Upper lobe of left lung (tissue), 6 donors: ENCODE data around the gene MUC5AC. TPM values are rescaled to one million over a fixed set of nuclear protein-coding genes. Genes with fewer than 3 reads are reported as not detected.

Experiments used
- ATAC-seq, 2 donors: fragments of 200-7000 bp; cut with Tn5 transposase; one replicate each; pipeline ENCODE4 v1.9.1; 2022; ENCODE audit warnings: mild to moderate bottlenecking in 2 of 2, moderate library complexity in 2 of 2; ENCODE audit not compliant: low FRiP score in 2 of 2
- DNase-seq, 2 donors: peaks; one replicate each; pipeline ENCODE4 v3.0.0-alpha.2; 2019 to 2020
- H3K27ac ChIP-seq, 4 donors: fragments of 200-600 bp; sonication (generic); one replicate each; pipeline ENCODE4 v1.5.1; 2016 to 2019
- H3K27me3 ChIP-seq, 4 donors: fragments of 200-600 bp; sonication (generic); one replicate each; pipeline ENCODE4 v1.5.1; 2017 to 2019
- H3K36me3 ChIP-seq, 4 donors: fragments of 200-600 bp; sonication (generic); one replicate each; pipeline ENCODE4 v1.5.1; 2016 to 2019
- H3K4me1 ChIP-seq, 4 donors: fragments of 200-600 bp; sonication (generic); one replicate each; pipeline ENCODE4 v1.5.1; 2018 to 2019
- H3K4me3 ChIP-seq, 4 donors: fragments of 200-600 bp; sonication (generic); one replicate each; pipeline ENCODE4 v1.5.1; 2017 to 2019; ENCODE audit warnings: mild to moderate bottlenecking in 2 of 4, moderate library complexity in 1 of 4
- H3K9me3 ChIP-seq, 4 donors: fragments of 200-600 bp; sonication (generic); one replicate each; pipeline ENCODE4 v1.5.1; 2018 to 2019
- CTCF ChIP-seq, 6 experiments: fragments of 450-650 bp in 4 of 6; fragments of 200-600 bp in 2 of 6; sonication (generic) in 2 of 6; IDR thresholded peaks; one replicate each; pipeline ENCODE4 v1.5.1; 2016 to 2019; ENCODE audit warnings: antibody characterized with exemption in 6 of 6
- EP300 ChIP-seq, 4 donors: sonication (generic); formaldehyde crosslinking; IDR thresholded peaks; one replicate each; pipeline ENCODE4 v1.5.1; 2017; ENCODE audit warnings: antibody characterized with exemption in 4 of 4, control low read depth in 2 of 4
- POLR2A ChIP-seq, 4 donors: fragments of 450-650 bp; IDR thresholded peaks; one replicate each; pipeline ENCODE4 v1.5.1; 2016 to 2017; ENCODE audit warnings: antibody characterized with exemption in 4 of 4, mild to moderate bottlenecking in 2 of 4
- POLR2AphosphoS5 ChIP-seq, 2 donors: sonication (generic); formaldehyde crosslinking; IDR thresholded peaks; one replicate each; pipeline ENCODE4 v1.5.1; 2017; ENCODE audit warnings: antibody characterized with exemption in 2 of 2
- WGBS, 2 donors: methylation state at CpG; one replicate each; pipeline ENCODE4 v1.1.5; 2017 to 2018; 5-methylcytosine and 5-hydroxymethylcytosine counted together
- total RNA-seq, 6 donors: library from RNA; depleted of rRNA in 4 of 6; stranded (reverse); fragments of >200 nt in 4 of 6; gene quantifications; one replicate each; pipeline versions ENCODE4 v1.1.0 to v1.2.1, GENCODE V29; 2016 to 2021
- donor health status: DM: no; HTN: no; CAD: no; lungs with moderate emphysema.
- donor health status: DM: no; HTN: yes; CAD: no; lungs with severe emphysema.

Gene MUC5AC
- total RNA-seq, 6 donors from 2014 or later: under 0.01 to 7.3 (median 0.78) TPM; not detected in 1

GRCh38 chr11:1116104-1116503 lies 41.6 kb upstream of the MUC5AC start:
- 88 to 91% methylated on average over 11 to 12 of the region's 12 CpGs for WGBS, 2 donors
- no peaks in the 10 kb centered on the region for H3K36me3 ChIP-seq
- no peaks in the 10 kb centered on the region for H3K27me3 ChIP-seq
- H3K4me1 ChIP-seq: no peaks in the 10 kb centered on the region
- no peaks in the 10 kb centered on the region for H3K9me3 ChIP-seq
- DNase-seq (peak; percentile 18 to 41), ATAC-seq (no peak)
- H3K4me3 ChIP-seq: no peak overlapping the region
- TF ChIP-seq POLR2AphosphoS5 (IDR thresholded peaks at IDR 0.05): no peak
- H3K27ac ChIP-seq: no peak overlapping the region

- DNase-seq: peak; percentile 20 to 36
- 66% methylated on average over 19 to 23 of the region's 23 CpGs for WGBS, 2 donors
Measured at GRCh38 chr11:1116666-1117390, 40.9 kb upstream of the MUC5AC start.

GRCh38 chr11:1117992-1118391 lies 39.8 kb upstream of the MUC5AC start:
- no peaks in the 10 kb centered on the region for H3K27me3 ChIP-seq
- no peak for TF ChIP-seq POLR2A (IDR thresholded peaks at IDR 0.05)
- no peak for TF ChIP-seq CTCF (IDR thresholded peaks at IDR 0.05)
- ATAC-seq: no peak
- H3K36me3 ChIP-seq: no peaks in the 10 kb centered on the region
- H3K27ac ChIP-seq: no peak overlapping the region
- H3K9me3 ChIP-seq: no peaks in the 10 kb centered on the region
- no peak overlapping the region for H3K4me3 ChIP-seq
- no peaks in the 10 kb centered on the region for H3K4me1 ChIP-seq
- peak; percentile 12 to 57 for DNase-seq
- WGBS, 2 donors: 71 to 80% methylated on average over 5 to 6 of the region's 6 CpGs

More at GRCh38 chr11:1116666-1117390, 40.9 kb upstream of the MUC5AC start:
- Histone ChIP-seq H3K27me3 (no peaks in the 10 kb centered on the region), H3K9me3 (no peaks in the 10 kb centered on the region), H3K27ac (no peak overlapping the region), H3K4me3 (no peak overlapping the region), H3K36me3 (no peaks in the 10 kb centered on the region), H3K4me1 (no peaks in the 10 kb centered on the region)
- no peak for ATAC-seq
- TF ChIP-seq CTCF (IDR thresholded peaks at IDR 0.05): no peak
- TF ChIP-seq EP300 (IDR thresholded peaks at IDR 0.05): no peak

GRCh38 chr11:1118755-1119603 lies 38.8 kb upstream of the MUC5AC start:
- H3K27ac ChIP-seq: no peak overlapping the region
- peak in 1 of 2 donors; percentile 42 for DNase-seq
- H3K4me1 ChIP-seq: no peaks in the 10 kb centered on the region
- no peak for ATAC-seq
- H3K9me3 ChIP-seq: no peaks in the 10 kb centered on the region
- no peaks in the 10 kb centered on the region for H3K36me3 ChIP-seq
- TF ChIP-seq CTCF (IDR thresholded peaks at IDR 0.05) (no peak), POLR2A (IDR thresholded peaks at IDR 0.05) (no peak), POLR2AphosphoS5 (IDR thresholded peaks at IDR 0.05) (no peak), EP300 (IDR thresholded peaks at IDR 0.05) (no peak)
- no peak overlapping the region for H3K4me3 ChIP-seq
- H3K27me3 ChIP-seq: no peaks in the 10 kb centered on the region
- 69 to 72% methylated on average over 21 of the region's 22 CpGs for WGBS, 2 donors

GRCh38 chr11:1119604-1120146 lies 38.1 kb upstream of the MUC5AC start:
- TF ChIP-seq POLR2AphosphoS5 (IDR thresholded peaks at IDR 0.05): no peak
- H3K4me1 ChIP-seq: no peaks in the 10 kb centered on the region
- H3K27me3 ChIP-seq: no peaks in the 10 kb centered on the region
- no peaks in the 10 kb centered on the region for H3K9me3 ChIP-seq
- ATAC-seq (no peak), DNase-seq (peak in 1 of 2 donors; percentile 60)
- whole genome bisulfite sequencing, 2 donors: 79 to 83% methylated on average over 11 to 16 of the region's 17 CpGs
- H3K27ac ChIP-seq: no peak overlapping the region
- no peak overlapping the region for H3K4me3 ChIP-seq
- no peaks in the 10 kb centered on the region for H3K36me3 ChIP-seq
